ENCODE data around the gene TP53BP2.

DNA sequence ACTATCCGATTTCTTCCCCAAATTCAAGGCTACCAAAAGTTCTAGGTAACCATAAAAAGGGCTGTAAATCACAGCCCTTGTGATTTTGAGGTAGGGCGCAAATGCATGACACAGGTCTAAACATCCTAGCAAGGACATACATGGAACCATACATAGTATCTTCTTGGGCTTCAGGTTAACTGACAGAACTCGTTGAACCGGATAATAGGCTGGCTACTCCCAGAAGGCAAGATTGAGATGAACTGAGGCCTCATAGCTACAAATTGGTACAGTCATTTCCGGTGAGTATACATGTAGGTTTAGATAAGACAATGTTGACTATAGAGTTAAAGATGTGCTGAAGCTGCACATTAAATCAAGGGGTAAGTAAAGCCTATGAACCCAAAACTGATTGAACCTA lies 27.3 kb upstream of the TP53BP2 start:
- no peak for TF ChIP-seq POLR2A (IDR thresholded peaks at IDR 0.05; ENCODE audit: low read depth, low read length)
- no peak for TF ChIP-seq TAF1 (IDR thresholded peaks at IDR 0.05; ENCODE audit: borderline replicate concordance, low read depth, low read length)

Data from GM12892 (cell line).